Activated CD4-positive, alpha-beta T cell treated with anti-CD3 and anti-CD28 coated beads for 36 hours (primary cell): ENCODE results near the gene SMO. TPM values are rescaled to one million over a fixed set of nuclear protein-coding genes. Genes with fewer than 3 reads are reported as not detected.
A peak's percentile ranks its signal among the peaks of the same experiment; 100 is the strongest.
"Not testable (repeated sequence)": the region's sequence is repeated elsewhere in the genome, so short reads cannot be mapped to it uniquely, and the experiment has no call there.

Source experiments
- ATAC-seq: fragments of 200-7000 bp; cut with Tn5 transposase; one replicate; pipeline ENCODE4 v1.10.0; 2021; ENCODE audit warnings: mild to moderate bottlenecking, moderate library complexity
- CTCF ChIA-PET: fragments of 350-600 bp; sonication (Branson Sonifier 250); formaldehyde crosslinking; loops from one replicate; lab custom pipeline; 2021; ENCODE audit warnings: antibody characterized with exemption; lab: Charles Lee
- POLR2A ChIA-PET: fragments of 350-600 bp; sonication (Branson Sonifier 250); formaldehyde crosslinking; loops from one replicate; lab custom pipeline; 2021; ENCODE audit warnings: antibody characterized with exemption, inconsistent platforms; lab: Charles Lee
- DNase-seq: peaks from one replicate; pipeline ENCODE4 v3.0.0-alpha.2; 2020
- H3K27ac Mint-ChIP-seq: one replicate; pipeline ENCODE4 v1.8.0; 2021; ENCODE audit warnings: mixed read lengths
- H3K27me3 Mint-ChIP-seq: one replicate; pipeline ENCODE4 v1.8.0; 2021; ENCODE audit warnings: mixed read lengths
- H3K36me3 Mint-ChIP-seq: one replicate; pipeline ENCODE4 v1.8.0; 2021; ENCODE audit warnings: low read depth, mixed read lengths
- H3K4me1 Mint-ChIP-seq: one replicate; pipeline ENCODE4 v1.8.0; 2021; ENCODE audit warnings: mixed read lengths
- H3K4me3 Mint-ChIP-seq: one replicate; pipeline ENCODE4 v1.8.0; 2021; ENCODE audit warnings: mild to moderate bottlenecking, moderate library complexity, mixed read lengths
- H3K9me3 Mint-ChIP-seq: one replicate; pipeline ENCODE4 v1.8.0; 2021; ENCODE audit warnings: low read depth, mixed read lengths
- intact Hi-C, 2 experiments: fragments of 100-400 bp; cut with DNase I in 1 of 2; cut with micrococcal nuclease in 1 of 2; formaldehyde crosslinking; loops; one replicate each; pipeline versions ENCODE4 v1.14.2 to v1.15.1; 2022 to 2024; cut with DNase I, micrococcal nuclease
- total RNA-seq, 2 experiments: library from RNA; stranded (reverse); gene quantifications; one replicate each; pipeline ENCODE4 v1.2.3, GENCODE V29; 2021

The SMO gene
- total RNA-seq, 2 experiments from 2014 or later = 0.28 to 0.71 TPM

DNA sequence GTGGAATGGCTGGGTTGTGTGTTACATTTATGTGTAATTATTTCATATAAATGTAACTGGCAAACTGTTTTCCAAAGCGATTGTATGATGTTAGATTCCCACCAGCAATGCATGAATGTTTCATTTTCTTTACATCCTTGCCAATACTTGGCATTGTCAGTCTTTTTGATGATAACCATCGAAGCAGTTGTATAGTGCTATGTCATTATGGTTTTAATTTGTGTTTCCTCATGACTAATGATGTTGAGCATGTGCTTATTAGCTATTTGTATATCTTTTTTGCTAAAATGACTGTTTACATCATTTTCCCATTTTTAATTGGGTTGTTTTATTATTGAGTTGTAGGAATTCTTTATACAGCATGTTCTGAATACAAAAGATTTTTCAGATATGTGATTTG, 58.7 kb downstream of the SMO start:
- H3K4me1 Mint-ChIP-seq = peaks cover 2% of the 10 kb centered on the region
- H3K9me3 Mint-ChIP-seq = peaks cover 3% of the 10 kb centered on the region
- peaks cover 9% of the 10 kb centered on the region for H3K36me3 Mint-ChIP-seq
- POLR2A ChIA-PET = interaction anchor here (0.6 kb wide), 1 partner anchor 764 kb away, joined by 3 read pairs; no protein-coding TSS in a partner anchor
- DNase-seq (no peak), ATAC-seq (no peak)
- no peak overlapping the region for H3K4me3 Mint-ChIP-seq
- no peaks in the 10 kb centered on the region for H3K27me3 Mint-ChIP-seq
- H3K27ac Mint-ChIP-seq = no peak overlapping the region
- CTCF ChIA-PET = interaction anchor here (0.6 to 2.9 kb wide), 7 partner anchors 13 to 397 kb away, joined by 3 to 10 read pairs (median 3); no protein-coding TSS in a partner anchor
- intact Hi-C loops = no loop called here

DNA sequence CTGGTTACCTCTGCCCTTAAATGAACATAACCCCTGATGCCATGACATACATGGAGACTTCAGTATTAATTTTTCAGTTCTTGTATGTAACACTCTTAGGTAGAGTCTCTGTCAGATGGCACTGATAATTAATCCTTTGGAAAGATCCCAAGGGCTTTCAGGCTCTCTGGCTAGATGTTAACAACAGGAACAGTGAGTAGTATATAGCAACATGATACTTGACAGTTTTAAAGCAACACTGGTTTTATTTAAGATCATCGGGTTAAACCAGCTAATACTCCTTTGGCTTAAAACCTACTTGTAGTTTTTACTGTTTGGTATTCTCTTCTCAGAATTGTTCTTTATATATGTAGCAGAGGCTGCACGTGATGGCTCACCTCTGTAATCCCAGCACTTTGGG, 63.7 kb downstream of the SMO start:
- CTCF ChIA-PET = interaction anchor here (0.7 to 1.6 kb wide), 2 partner anchors 11 to 20 kb away, joined by 3 to 4 read pairs; no protein-coding TSS in a partner anchor
- Mint-ChIP-seq H3K9me3 (no peaks in the 10 kb centered on the region), H3K4me3 (no peak overlapping the region), H3K4me1 (peaks cover 2% of the 10 kb centered on the region), H3K36me3 (no peaks in the 10 kb centered on the region), H3K27me3 (no peaks in the 10 kb centered on the region), H3K27ac (no peak overlapping the region)
- ATAC-seq (no peak), DNase-seq (no peak)
- POLR2A ChIA-PET = no interaction called here
- intact Hi-C loops = no loop called here

DNA sequence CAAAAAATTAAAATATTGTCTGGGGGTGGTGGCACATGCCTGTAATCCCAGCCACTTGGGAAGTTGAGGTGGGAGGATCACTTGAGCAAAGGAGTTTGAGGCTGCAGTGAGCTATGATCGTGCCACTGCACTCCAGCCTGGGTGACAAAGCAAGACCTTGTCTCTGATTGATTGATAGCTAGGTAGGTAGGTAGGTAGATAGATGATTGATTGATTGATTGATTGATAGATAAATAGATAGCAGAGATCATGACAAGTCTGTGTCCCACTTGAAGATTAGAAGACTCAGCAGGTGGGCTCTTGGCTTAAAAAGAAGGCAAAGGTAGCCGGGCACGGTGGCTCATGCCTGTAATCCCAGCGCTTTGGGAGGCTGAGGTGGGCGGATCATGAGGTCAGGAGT, 64.2 kb downstream of the SMO start:
- DNase-seq, H3K9me3 Mint-ChIP-seq, H3K27ac Mint-ChIP-seq, H3K27me3 Mint-ChIP-seq, H3K36me3 Mint-ChIP-seq, POLR2A ChIA-PET, H3K4me1 Mint-ChIP-seq, intact Hi-C loops, ATAC-seq, H3K4me3 Mint-ChIP-seq: not testable (repeated sequence)
- CTCF ChIA-PET = interaction anchor here (3.0 kb wide), 1 partner anchor 34 kb away, joined by 13 read pairs; no protein-coding TSS in a partner anchor

DNA sequence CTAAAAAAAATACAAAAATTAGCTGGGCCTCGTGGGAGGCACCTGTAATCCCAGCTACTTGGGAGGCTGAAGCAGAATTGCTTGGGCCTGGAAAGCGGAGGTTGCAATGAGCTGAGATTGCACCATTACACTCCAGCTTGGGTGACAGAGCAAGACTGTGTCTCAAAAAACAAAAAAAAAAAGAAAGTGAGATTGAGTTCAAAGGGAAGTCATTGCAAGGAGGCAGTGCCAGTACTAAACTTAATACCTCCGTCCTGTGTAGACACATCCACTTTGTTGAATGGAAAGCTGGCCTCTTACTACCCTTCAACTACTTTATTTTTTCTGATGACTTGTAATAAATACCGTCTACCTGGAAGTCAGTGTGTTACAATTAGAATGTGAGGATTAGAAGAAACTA, 67.4 kb downstream of the SMO start:
- no peaks in the 10 kb centered on the region for H3K9me3 Mint-ChIP-seq
- H3K36me3 Mint-ChIP-seq = no peaks in the 10 kb centered on the region
- H3K4me1 Mint-ChIP-seq = peaks cover 17% of the 10 kb centered on the region
- DNase-seq (no peak), ATAC-seq (no peak)
- POLR2A ChIA-PET = no interaction called here
- CTCF ChIA-PET = interaction anchor here (0.8 to 1.6 kb wide), 3 partner anchors 15 to 92 kb away, joined by 3 to 6 read pairs (median 3); no protein-coding TSS in a partner anchor
- intact Hi-C loops = no loop called here
- no peaks in the 10 kb centered on the region for H3K27me3 Mint-ChIP-seq
- H3K4me3 Mint-ChIP-seq = no peak overlapping the region
- H3K27ac Mint-ChIP-seq = no peak overlapping the region

DNA sequence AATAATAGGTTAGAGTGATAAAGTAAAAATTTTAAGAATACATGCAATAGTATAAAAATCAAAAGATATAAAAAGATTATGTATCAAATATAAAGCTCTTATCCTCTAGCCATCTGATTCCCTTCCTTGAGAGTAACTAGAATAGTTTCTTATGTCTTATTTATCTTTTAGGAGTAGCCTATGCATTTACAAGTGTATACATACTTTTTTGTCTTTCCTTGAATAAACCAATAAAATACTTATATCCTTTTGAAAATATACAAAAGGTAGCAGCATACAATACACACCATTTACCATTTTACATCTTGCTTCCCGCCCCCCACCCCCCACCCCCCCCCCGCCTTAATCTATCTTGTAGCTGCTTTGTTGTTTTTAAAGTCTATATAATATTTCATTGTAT, 67.8 kb downstream of the SMO start:
- Mint-ChIP-seq H3K4me1 (peaks cover 17% of the 10 kb centered on the region), H3K36me3 (no peaks in the 10 kb centered on the region), H3K4me3 (no peak overlapping the region), H3K27ac (no peak overlapping the region), H3K9me3 (no peaks in the 10 kb centered on the region), H3K27me3 (no peaks in the 10 kb centered on the region)
- CTCF ChIA-PET = interaction anchor here (0.6 to 1.6 kb wide), 5 partner anchors 8 to 93 kb away, joined by 3 to 8 read pairs (median 3); no protein-coding TSS in a partner anchor
- DNase-seq (no peak), ATAC-seq (no peak)
- POLR2A ChIA-PET = interaction anchor here (0.6 kb wide), 1 partner anchor 237 kb away, joined by 3 read pairs; no protein-coding TSS in a partner anchor
- intact Hi-C loops = no loop called here

DNA sequence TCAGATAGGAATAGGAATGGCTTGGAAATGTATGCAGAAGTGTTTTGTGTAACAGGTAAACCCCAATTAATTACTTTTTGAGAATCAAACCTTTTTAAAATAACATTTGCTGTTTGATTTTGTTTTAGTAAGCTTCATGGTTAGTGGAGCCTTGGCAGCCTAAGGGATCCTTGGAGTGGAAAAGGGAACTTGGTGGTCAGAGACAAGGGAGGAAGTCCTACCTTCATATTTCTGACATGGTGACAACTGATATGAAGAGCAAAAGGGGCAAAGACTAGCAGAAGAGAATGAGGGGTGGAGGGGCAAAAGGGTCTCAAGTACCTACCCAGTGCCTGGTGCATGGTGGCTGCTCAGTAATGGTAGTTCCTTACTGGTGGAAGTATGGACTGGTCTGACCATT, 68.7 kb downstream of the SMO start:
- Mint-ChIP-seq H3K27ac (no peak overlapping the region), H3K9me3 (no peaks in the 10 kb centered on the region), H3K4me1 (peaks cover 23% of the 10 kb centered on the region), H3K27me3 (no peaks in the 10 kb centered on the region), H3K36me3 (no peaks in the 10 kb centered on the region), H3K4me3 (no peak overlapping the region)
- POLR2A ChIA-PET = interaction anchor here (0.6 kb wide), 1 partner anchor 238 kb away, joined by 3 read pairs; no protein-coding TSS in a partner anchor
- no peak for ATAC-seq
- no peak for DNase-seq
- CTCF ChIA-PET = interaction anchor here (0.6 to 1.2 kb wide), 2 partner anchors 13 to 15 kb away, joined by 3 to 8 read pairs; no protein-coding TSS in a partner anchor
- intact Hi-C loops = no loop called here

DNA sequence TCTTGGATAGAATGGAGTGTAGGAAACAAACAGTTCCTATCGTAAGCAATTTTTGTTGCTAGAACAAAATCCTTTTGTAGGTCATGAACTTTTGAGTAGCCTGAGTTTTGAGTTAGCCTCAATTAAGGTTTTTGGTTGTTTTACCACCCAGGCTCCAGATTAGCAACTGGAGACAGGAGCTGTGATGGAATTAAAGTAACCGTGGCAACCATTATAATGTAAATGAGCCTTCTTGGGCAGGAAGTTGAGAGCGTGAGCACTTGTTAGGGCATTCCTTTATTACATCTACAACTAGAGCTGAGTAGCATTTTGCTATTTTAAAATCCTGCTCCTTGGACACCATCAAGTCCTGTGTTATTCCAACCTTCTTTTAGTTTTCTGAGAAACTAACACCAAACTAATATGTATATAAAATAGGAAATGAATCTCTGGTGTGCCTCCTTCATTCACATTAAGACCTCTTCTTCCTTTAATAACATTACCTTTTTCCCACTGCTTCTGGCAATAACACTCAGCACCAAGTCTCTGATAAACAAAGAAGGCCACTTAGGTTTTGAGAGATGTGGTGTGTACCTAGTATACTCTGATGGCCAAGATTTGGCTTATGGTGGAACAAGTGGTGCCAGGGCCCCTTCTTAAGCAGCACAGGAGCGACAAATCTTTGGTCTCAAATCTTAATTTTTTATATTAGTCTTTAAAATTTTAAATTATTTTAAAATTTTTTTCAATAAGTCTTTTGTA, 70.4 kb downstream of the SMO start:
- Mint-ChIP-seq H3K27ac (no peak overlapping the region), H3K9me3 (no peaks in the 10 kb centered on the region), H3K4me3 (no peak overlapping the region), H3K27me3 (no peaks in the 10 kb centered on the region), H3K4me1 (peaks cover 30% of the 10 kb centered on the region), H3K36me3 (no peaks in the 10 kb centered on the region)
- intact Hi-C loops = no loop called here
- ChIA-PET POLR2A (no interaction called here), CTCF (interaction anchor here (5.8 kb wide), 1 partner anchor 12 kb away, joined by 41 read pairs; no protein-coding TSS in a partner anchor)
- peak; percentile 51 for ATAC-seq
- no peak for DNase-seq

DNA sequence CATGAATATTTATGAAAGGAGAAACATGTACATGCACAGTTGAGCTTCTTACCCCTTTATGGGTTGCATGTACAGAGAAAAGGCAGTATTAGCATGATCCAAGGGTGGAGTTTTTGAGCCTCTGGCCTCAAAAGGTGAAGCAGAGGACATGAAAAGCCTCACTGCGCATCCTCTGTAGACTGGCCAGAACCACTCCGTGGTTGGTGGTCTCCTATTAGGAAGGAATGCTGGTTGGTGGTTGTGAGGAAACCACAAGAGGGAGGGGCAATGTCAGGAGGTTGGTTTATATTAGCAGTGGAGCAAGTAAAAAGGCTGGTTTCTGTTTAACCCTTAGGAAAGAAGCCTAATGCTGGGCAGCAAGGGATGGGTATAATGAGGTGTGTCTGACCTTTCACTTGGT, 73.9 kb downstream of the SMO start:
- no peak for DNase-seq
- Mint-ChIP-seq H3K27ac (no peak overlapping the region), H3K4me1 (peaks cover 30% of the 10 kb centered on the region), H3K27me3 (no peaks in the 10 kb centered on the region), H3K9me3 (no peaks in the 10 kb centered on the region), H3K36me3 (no peaks in the 10 kb centered on the region), H3K4me3 (no peak overlapping the region)
- ATAC-seq = no peak
- intact Hi-C loops = no loop called here
- CTCF ChIA-PET = interaction anchor here (0.7 to 5.8 kb wide), 8 partner anchors 9 to 112 kb away, joined by 3 to 41 read pairs (median 7); no protein-coding TSS in a partner anchor
- POLR2A ChIA-PET = no interaction called here

Other genes with a start within 250 kb of the SMO start
- gene TNPO3, start 133.5 kb upstream of the SMO start, total RNA-seq = 10 to 100 TPM; 57.7 to 60.5 TPM
- 1 to 10 TPM; 6.5 to 7.5 TPM for gene TSPAN33, start 43.9 kb upstream of the SMO start, total RNA-seq
- gene AHCYL2, start 36.4 kb downstream of the SMO start, total RNA-seq = 10 to 100 TPM; 14.1 to 14.9 TPM
- gene STRIP2, start 245.8 kb downstream of the SMO start, total RNA-seq = 10 to 100 TPM; 41.3 to 51.8 TPM